HG02623 (cell line): ENCODE measurements around the gene ASF1A.
A peak's percentile ranks its signal among the peaks of the same experiment; 100 is the strongest.
"Not testable (repeated sequence)": the region's sequence is repeated elsewhere in the genome, so short reads cannot be mapped to it uniquely, and the experiment has no call there.

ENCODE experiments used
- ATAC-seq: cut with Tn5 transposase; IDR thresholded peaks from one replicate; pipeline ENCODE4 v1.9.1; 2021; ENCODE audit warnings: moderate library complexity; ENCODE audit not compliant: unreplicated experiment

ASF1A gene

GRCh38 chr6:118893807-118894424 is at the start of gene ASF1A:
ASF1A (plus strand) TSS chr6:118894152; CDS start chr6:118894414, 262 bp downstream.
- peak; percentile 60 for ATAC-seq

GRCh38 chr6:118844915-118845314 is 49.0 kb upstream of the ASF1A start:
- ATAC-seq: peak; percentile 59

- ATAC-seq: no peak
Measured at GRCh38 chr6:118853408-118853807, 40.5 kb upstream of the ASF1A start.

- no peak for ATAC-seq
Measured at GRCh38 chr6:118856301-118856700, 37.7 kb upstream of the ASF1A start.

GRCh38 chr6:118859517-118860064 is 34.4 kb upstream of the ASF1A start:
- ATAC-seq: no peak

- no peak for ATAC-seq
Measured at GRCh38 chr6:118860363-118860762, 33.6 kb upstream of the ASF1A start.

GRCh38 chr6:118860880-118861279 is 33.1 kb upstream of the ASF1A start:
- no peak for ATAC-seq

- ATAC-seq: no peak
Measured at GRCh38 chr6:118862443-118862842, 31.5 kb upstream of the ASF1A start.

GRCh38 chr6:118864341-118865099 is 29.4 kb upstream of the ASF1A start:
- ATAC-seq: no peak

- no peak for ATAC-seq
Measured at GRCh38 chr6:118865100-118865391, 28.9 kb upstream of the ASF1A start.

- ATAC-seq: no peak
Measured at GRCh38 chr6:118867181-118867580, 26.8 kb upstream of the ASF1A start.

GRCh38 chr6:118868901-118869300 is 25.1 kb upstream of the ASF1A start:
- not testable (repeated sequence) for ATAC-seq

GRCh38 chr6:118869350-118869749 is 24.6 kb upstream of the ASF1A start:
- ATAC-seq: no peak

- no peak for ATAC-seq
Measured at GRCh38 chr6:118869894-118870589, 23.9 kb upstream of the ASF1A start.

- no peak for ATAC-seq
Measured at GRCh38 chr6:118871331-118871730, 22.6 kb upstream of the ASF1A start.

- ATAC-seq: no peak
Measured at GRCh38 chr6:118872318-118872717, 21.6 kb upstream of the ASF1A start.

GRCh38 chr6:118872726-118873125 is 21.2 kb upstream of the ASF1A start:
- ATAC-seq: no peak

GRCh38 chr6:118873239-118873638 is 20.7 kb upstream of the ASF1A start:
- no peak for ATAC-seq

GRCh38 chr6:118875672-118876071 is 18.3 kb upstream of the ASF1A start:
- ATAC-seq: no peak

- no peak for ATAC-seq
Measured at GRCh38 chr6:118876198-118876597, 17.8 kb upstream of the ASF1A start.

- no peak for ATAC-seq
Measured at GRCh38 chr6:118876814-118877213, 17.1 kb upstream of the ASF1A start.

GRCh38 chr6:118877806-118878205 is 16.1 kb upstream of the ASF1A start:
- ATAC-seq: no peak
